AG10803 (cell line): ENCODE data around the gene BICDL1.

Experiments used
- DNase-seq: peaks from one replicate; pipeline ENCODE4 v3.0.0; 2010; ENCODE audit warnings: low read depth
- H3K4me3 ChIP-seq: 2 replicates; pipeline ENCODE4 v1.5.1; 2011; ENCODE audit warnings: mild to moderate bottlenecking, low read length, control low read depth
- TF ChIP-seq, protein P1 (sequence below): conservative IDR thresholded peaks from 2 replicates; pipeline ENCODE4 v1.5.1; 2011; ENCODE audit warnings: mild to moderate bottlenecking, low read length, control low read depth, inconsistent platforms

BICDL1 gene

DNA sequence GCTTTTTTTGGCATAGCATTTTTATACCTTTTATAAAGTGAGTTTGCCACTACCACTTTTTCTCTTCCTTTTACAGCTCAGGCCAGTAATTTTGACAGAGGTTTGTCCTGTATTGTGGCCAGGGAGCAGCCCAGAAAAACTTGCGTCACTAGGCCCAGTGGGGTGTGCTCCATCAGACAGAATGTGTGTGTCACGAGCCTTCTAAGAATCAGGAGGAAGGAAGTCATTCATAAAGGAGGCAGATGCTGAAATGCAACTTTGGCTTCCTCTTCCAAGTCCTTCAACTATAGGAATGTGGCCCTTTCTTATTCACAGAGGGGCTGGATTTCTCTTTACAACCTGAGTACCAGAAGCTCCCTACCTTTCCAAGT lies 137.6 kb downstream of the BICDL1 start:
- DNase-seq = peak; percentile 65
- H3K4me3 ChIP-seq = no peak overlapping the region
- TF ChIP-seq, protein P1, sequence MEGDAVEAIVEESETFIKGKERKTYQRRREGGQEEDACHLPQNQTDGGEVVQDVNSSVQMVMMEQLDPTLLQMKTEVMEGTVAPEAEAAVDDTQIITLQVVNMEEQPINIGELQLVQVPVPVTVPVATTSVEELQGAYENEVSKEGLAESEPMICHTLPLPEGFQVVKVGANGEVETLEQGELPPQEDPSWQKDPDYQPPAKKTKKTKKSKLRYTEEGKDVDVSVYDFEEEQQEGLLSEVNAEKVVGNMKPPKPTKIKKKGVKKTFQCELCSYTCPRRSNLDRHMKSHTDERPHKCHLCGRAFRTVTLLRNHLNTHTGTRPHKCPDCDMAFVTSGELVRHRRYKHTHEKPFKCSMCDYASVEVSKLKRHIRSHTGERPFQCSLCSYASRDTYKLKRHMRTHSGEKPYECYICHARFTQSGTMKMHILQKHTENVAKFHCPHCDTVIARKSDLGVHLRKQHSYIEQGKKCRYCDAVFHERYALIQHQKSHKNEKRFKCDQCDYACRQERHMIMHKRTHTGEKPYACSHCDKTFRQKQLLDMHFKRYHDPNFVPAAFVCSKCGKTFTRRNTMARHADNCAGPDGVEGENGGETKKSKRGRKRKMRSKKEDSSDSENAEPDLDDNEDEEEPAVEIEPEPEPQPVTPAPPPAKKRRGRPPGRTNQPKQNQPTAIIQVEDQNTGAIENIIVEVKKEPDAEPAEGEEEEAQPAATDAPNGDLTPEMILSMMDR = no peak

- no peak overlapping the region for H3K4me3 ChIP-seq
- no peak for DNase-seq
- TF ChIP-seq, protein P1 = no peak
These were observed 141.0 kb downstream of the BICDL1 start for GRCh38 chr12:120130011-120130410.

DNA sequence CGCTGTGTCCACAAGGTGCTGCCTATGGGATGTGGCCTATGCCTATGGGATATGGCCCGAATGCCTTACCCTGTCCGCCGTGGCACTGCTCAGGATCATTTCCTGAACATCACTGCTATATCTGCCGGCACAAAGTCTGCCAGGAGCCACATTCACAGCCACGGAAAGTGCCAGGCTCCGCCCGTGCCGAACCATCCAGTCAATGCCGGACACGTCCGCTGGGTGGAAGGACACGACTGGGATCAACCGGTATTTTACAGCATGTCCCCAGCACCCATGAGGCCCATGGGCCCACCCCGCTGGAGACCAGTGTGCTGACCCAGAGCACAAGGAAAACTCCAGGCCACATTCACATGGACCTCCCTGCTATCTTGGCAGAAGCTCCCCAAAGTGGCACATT lies 142.1 kb downstream of the BICDL1 start:
- H3K4me3 ChIP-seq = no peak overlapping the region
- TF ChIP-seq, protein P1 = no peak
- DNase-seq = no peak

DNA sequence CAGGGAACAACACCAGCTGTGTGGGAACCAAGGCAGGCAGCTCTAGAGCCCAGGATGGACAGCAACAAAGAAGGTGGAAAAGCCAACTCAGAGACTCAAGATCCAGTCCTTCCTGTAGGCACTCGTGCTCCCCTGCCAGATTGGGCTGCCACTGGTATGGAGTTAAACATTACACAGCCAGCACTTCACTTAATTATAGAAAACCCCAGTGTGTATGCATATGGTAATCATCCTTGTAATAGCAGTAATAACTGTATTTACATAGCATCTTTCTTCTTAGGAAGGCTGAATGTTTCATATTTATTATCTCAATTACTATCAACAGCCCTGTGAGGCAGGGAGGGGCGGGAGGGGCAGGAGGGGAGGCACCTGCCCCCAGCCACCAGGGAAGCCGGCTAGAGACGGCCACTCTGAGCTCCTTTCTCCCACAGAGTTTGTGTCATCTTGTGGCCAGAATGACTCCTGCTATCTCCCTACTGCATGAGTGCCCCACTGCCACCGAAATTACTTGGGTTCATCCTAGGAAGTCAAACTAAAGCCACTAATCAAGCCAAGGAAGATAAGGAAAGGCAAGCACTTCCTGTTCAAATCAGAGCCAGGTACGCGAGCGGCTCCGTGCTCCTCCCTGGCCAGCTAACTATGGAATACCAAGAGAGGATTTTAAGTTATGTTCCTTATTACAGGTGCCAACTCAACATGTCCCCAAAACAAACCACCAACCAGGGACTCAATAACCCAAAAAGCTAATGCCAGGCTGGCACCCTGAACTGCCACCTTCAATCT lies 143.2 kb downstream of the BICDL1 start:
- no peak for DNase-seq
- TF ChIP-seq, protein P1 = no peak
- no peak overlapping the region for H3K4me3 ChIP-seq

- no peak for DNase-seq
These were observed 143.9 kb downstream of the BICDL1 start for GRCh38 chr12:120132863-120133385.

DNA sequence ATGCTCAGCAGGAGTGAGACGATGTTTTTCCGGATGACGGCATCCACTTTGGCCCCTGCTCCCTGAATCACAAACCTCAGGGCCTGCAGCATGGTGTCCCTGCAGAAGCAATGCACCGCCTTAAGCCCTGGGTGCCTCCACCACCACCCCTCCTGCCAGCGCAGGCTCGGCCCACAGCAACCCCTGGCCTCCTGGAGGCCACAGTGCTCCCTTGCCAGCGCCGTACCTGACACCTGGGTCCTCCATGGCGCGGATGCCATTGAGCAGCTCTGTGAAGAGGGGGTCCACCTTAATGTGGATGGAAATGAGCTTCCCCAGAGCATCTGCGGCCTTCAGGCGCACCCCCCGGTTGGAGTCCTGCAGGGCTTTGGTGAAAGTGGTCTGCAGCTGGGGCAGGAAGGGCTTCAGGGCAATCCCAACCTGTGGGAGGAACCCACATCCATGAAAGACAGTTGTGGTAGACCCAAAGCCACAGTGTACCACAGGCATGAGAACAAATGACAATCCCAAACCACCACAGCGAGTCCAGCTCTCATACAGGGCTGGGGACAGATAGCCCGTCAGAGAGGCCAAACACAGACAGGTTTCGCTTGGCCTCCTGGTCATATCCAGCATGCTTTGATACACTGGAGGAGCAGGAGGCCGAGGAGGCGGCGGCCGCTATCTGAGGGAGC lies 145.4 kb downstream of the BICDL1 start:
- TF ChIP-seq, protein P1 = no peak
- DNase-seq = no peak
- no peak overlapping the region for H3K4me3 ChIP-seq

More at GRCh38 chr12:120132863-120133385, 143.9 kb downstream of the BICDL1 start:
- H3K4me3 ChIP-seq = no peak overlapping the region
- TF ChIP-seq, protein P1 = no peak
